ENCODE results near the gene BARD1. TPM values are rescaled to one million over a fixed set of nuclear protein-coding genes. Genes with fewer than 3 reads are reported as not detected.

The BARD1 gene
- total and polyA plus RNA-seq, 3 donors from 2014 or later, result 10.9 to 25.4 (median 21.6) TPM

- Histone ChIP-seq H3K27ac (no peak overlapping the region), H3K4me3 (no peak overlapping the region), H3K36me3 (ENCODE audit: low read depth, missing control alignments) (no peaks in the 10 kb centered on the region), H3K27me3 (no peaks in the 10 kb centered on the region), H3K4me1 (no peaks in the 10 kb centered on the region), H3K9me3 (no peaks in the 10 kb centered on the region)
- TF ChIP-seq CTCF (IDR thresholded peaks at IDR 0.05), result no peak
- no peak for TF ChIP-seq POLR2A (IDR thresholded peaks at IDR 0.05)
- intact Hi-C loops (cut with DNase I; ENCODE audit: low total_unique reads), result no loop called here
- WGBS, 2 donors, result 89 to 100% methylated on average over 4 to 12 of the region's 12 CpGs
- no peak for DNase-seq
Measured at GRCh38 chr2:214716811-214717560, 92.5 kb downstream of the BARD1 start.

GRCh38 chr2:214715025-214715424 is 94.5 kb downstream of the BARD1 start:
- intact Hi-C loops (cut with DNase I; ENCODE audit: low total_unique reads), result no loop called here

GRCh38 chr2:214713080-214713830 is 96.2 kb downstream of the BARD1 start:
- 72 to 78% methylated on average over 8 of the region's 8 CpGs for WGBS, 2 donors
- no peak for DNase-seq
- TF ChIP-seq POLR2A (IDR thresholded peaks at IDR 0.05), result no peak
- no peak for TF ChIP-seq CTCF (IDR thresholded peaks at IDR 0.05)

More at GRCh38 chr2:214715025-214715424, 94.5 kb downstream of the BARD1 start:
- H3K4me3 ChIP-seq, result no peak overlapping the region
- 0 to 56% methylated on average over 1 of the region's 1 CpG for WGBS, 2 donors
- H3K27me3 ChIP-seq, result no peaks in the 10 kb centered on the region
- no peak for DNase-seq
- TF ChIP-seq CTCF (IDR thresholded peaks at IDR 0.05), result no peak
- no peak for TF ChIP-seq POLR2A (IDR thresholded peaks at IDR 0.05)
- no peaks in the 10 kb centered on the region for H3K9me3 ChIP-seq
- no peaks in the 10 kb centered on the region for H3K4me1 ChIP-seq
- no peaks in the 10 kb centered on the region for H3K36me3 ChIP-seq (ENCODE audit: low read depth, missing control alignments)
- H3K27ac ChIP-seq, result no peak overlapping the region

GRCh38 chr2:214710729-214711128 is 98.8 kb downstream of the BARD1 start:
- intact Hi-C loops (cut with DNase I; ENCODE audit: low total_unique reads), result no loop called here
- TF ChIP-seq POLR2A (IDR thresholded peaks at IDR 0.05), result no peak
- TF ChIP-seq CTCF (IDR thresholded peaks at IDR 0.05), result no peak
- no peaks in the 10 kb centered on the region for H3K4me1 ChIP-seq
- no peak overlapping the region for H3K4me3 ChIP-seq
- H3K27me3 ChIP-seq, result no peaks in the 10 kb centered on the region
- no peak overlapping the region for H3K27ac ChIP-seq
- no peak for DNase-seq
- WGBS, 2 donors, result 93 to 98% methylated on average over 2 of the region's 2 CpGs
- no peaks in the 10 kb centered on the region for H3K36me3 ChIP-seq (ENCODE audit: low read depth, missing control alignments)
- H3K9me3 ChIP-seq, result no peaks in the 10 kb centered on the region

More at GRCh38 chr2:214713080-214713830, 96.2 kb downstream of the BARD1 start:
- Histone ChIP-seq H3K4me3 (no peak overlapping the region), H3K36me3 (ENCODE audit: low read depth, missing control alignments) (no peaks in the 10 kb centered on the region), H3K9me3 (no peaks in the 10 kb centered on the region), H3K4me1 (no peaks in the 10 kb centered on the region), H3K27ac (no peak overlapping the region), H3K27me3 (no peaks in the 10 kb centered on the region)
- intact Hi-C loops (cut with DNase I; ENCODE audit: low total_unique reads), result no loop called here

All from testis (tissue), 3 donors.